Activated CD8-positive, alpha-beta memory T cell treated with anti-CD3 and anti-CD28 coated beads, Interleukin-2, amount 10 ng/mL, durations not matched to agents 7 days and 5 days (primary cell): ENCODE measurements around the gene C7orf57. TPM values are rescaled to one million over a fixed set of nuclear protein-coding genes. Genes with fewer than 3 reads are reported as not detected.
"Not testable (repeated sequence)": the region's sequence is repeated elsewhere in the genome, so short reads cannot be mapped to it uniquely, and the experiment has no call there.

ENCODE experiments used
- ATAC-seq: fragments of 150-1000 bp; cut with Tn5 transposase; one replicate; pipeline ENCODE4 v1.10.0; 2021; ENCODE audit warnings: moderate library complexity
- CTCF ChIA-PET: fragments of 350-600 bp; sonication (Branson Sonifier 250); formaldehyde crosslinking; loops from one replicate; lab custom pipeline; 2021; ENCODE audit warnings: antibody characterized with exemption; lab: Charles Lee
- DNase-seq: peaks from one replicate; pipeline ENCODE4 v3.0.0-alpha.2; 2020
- H3K27ac Mint-ChIP-seq: one replicate; pipeline ENCODE4 v1.8.0; 2021; ENCODE audit warnings: mild to moderate bottlenecking, mixed read lengths
- H3K27me3 Mint-ChIP-seq: one replicate; pipeline ENCODE4 v1.8.0; 2021; ENCODE audit warnings: mixed read lengths
- H3K36me3 Mint-ChIP-seq: one replicate; pipeline ENCODE4 v1.8.0; 2021; ENCODE audit warnings: mild to moderate bottlenecking, mixed read lengths
- H3K4me1 Mint-ChIP-seq: one replicate; pipeline ENCODE4 v1.8.0; 2021; ENCODE audit warnings: mixed read lengths
- H3K4me3 Mint-ChIP-seq: one replicate; pipeline ENCODE4 v1.8.0; 2021; ENCODE audit warnings: mild to moderate bottlenecking, moderate library complexity, mixed read lengths
- H3K9me3 Mint-ChIP-seq: one replicate; pipeline ENCODE4 v1.8.0; 2022; ENCODE audit warnings: low read depth, mixed read lengths
- total RNA-seq, 2 experiments: library from RNA; stranded (reverse); gene quantifications; one replicate each; pipeline ENCODE4 v1.2.3, GENCODE V29; 2021

Gene C7orf57
- total RNA-seq, 2 experiments from 2014 or later, result 0.12 to 0.15 TPM

DNA sequence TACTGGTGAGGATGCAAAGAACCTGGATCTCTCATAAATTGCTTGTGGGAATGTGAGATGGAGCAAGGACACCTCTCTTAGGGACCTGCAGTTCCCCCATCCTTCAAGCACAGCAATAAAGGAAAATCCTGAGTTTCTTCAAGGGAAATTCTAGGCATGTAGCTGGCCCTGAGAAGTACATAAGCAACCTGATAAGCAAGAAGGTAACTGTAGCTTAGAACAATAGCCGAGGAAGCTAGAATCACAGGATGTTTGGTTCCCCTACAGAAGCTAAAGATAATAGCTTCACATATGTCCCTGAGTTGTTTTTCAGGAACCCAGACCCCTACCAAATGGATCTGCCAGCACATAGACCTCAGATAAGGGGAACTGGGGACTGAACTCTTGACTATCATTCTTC, 42.1 kb downstream of the C7orf57 start:
- Mint-ChIP-seq H3K4me3 (no peak overlapping the region), H3K4me1 (peaks cover 8% of the 10 kb centered on the region), H3K27me3 (no peaks in the 10 kb centered on the region), H3K36me3 (peaks cover 5% of the 10 kb centered on the region), H3K27ac (no peak overlapping the region), H3K9me3 (no peaks in the 10 kb centered on the region)
- DNase-seq, result no peak
- CTCF ChIA-PET, result interaction anchor here (1.0 kb wide), 1 partner anchor 38 kb away, joined by 3 read pairs; no protein-coding TSS in a partner anchor
- no peak for ATAC-seq

DNA sequence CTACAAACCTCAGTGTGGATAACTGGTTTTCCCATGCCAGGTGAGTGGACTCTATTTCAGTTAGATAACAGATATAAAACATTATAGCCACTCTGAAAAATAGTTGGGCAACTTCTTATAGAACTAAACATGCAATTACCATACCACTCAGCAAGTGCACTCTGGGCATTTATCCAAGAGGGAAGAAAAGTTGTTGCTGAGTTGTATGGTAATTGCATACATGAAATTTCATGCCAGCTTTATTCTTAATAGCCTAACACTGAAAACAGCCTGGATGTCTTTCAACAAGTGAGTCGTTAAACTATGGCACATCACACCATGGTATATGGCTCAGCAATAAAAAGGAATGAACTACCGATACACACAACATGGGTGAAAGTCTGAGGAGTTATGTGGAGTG, 43.1 kb downstream of the C7orf57 start:
- peaks cover 17% of the 10 kb centered on the region for H3K4me1 Mint-ChIP-seq
- no peaks in the 10 kb centered on the region for H3K9me3 Mint-ChIP-seq
- H3K36me3 Mint-ChIP-seq, result peaks cover 6% of the 10 kb centered on the region
- H3K27ac Mint-ChIP-seq, result no peak overlapping the region
- no peak overlapping the region for H3K4me3 Mint-ChIP-seq
- H3K27me3 Mint-ChIP-seq, result no peaks in the 10 kb centered on the region
- ATAC-seq, result no peak
- CTCF ChIA-PET, result interaction anchor here (0.6 to 0.7 kb wide), 3 partner anchors 75 to 458 kb away, joined by 3 read pairs; no protein-coding TSS in a partner anchor
- DNase-seq, result no peak

DNA sequence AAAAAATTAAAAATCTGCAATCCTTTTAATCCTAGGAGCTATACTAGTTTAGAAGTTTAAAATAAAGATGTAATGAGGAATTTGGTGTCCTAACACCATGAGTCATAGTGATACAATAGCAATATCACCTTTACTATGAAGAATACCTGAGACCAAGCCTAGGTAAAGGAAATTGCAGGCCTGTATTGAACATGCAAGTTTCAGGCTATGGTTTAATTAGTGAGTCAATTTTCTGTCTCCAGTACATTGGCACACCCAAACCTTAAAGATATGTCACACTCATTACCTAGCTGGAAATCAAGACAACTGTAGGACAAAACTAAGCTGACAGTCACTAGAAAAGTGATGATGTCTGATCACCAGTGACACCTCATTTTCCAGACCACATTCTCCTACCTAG, 47.0 kb downstream of the C7orf57 start:
- not testable (repeated sequence) for H3K27me3 Mint-ChIP-seq, H3K4me3 Mint-ChIP-seq, H3K9me3 Mint-ChIP-seq, ATAC-seq, H3K36me3 Mint-ChIP-seq, H3K27ac Mint-ChIP-seq, DNase-seq
- CTCF ChIA-PET, result interaction anchor here (1.2 to 1.5 kb wide), 2 partner anchors 28 to 44 kb away, joined by 3 to 5 read pairs; no protein-coding TSS in a partner anchor
- peaks cover 47% of the 10 kb centered on the region for H3K4me1 Mint-ChIP-seq

DNA sequence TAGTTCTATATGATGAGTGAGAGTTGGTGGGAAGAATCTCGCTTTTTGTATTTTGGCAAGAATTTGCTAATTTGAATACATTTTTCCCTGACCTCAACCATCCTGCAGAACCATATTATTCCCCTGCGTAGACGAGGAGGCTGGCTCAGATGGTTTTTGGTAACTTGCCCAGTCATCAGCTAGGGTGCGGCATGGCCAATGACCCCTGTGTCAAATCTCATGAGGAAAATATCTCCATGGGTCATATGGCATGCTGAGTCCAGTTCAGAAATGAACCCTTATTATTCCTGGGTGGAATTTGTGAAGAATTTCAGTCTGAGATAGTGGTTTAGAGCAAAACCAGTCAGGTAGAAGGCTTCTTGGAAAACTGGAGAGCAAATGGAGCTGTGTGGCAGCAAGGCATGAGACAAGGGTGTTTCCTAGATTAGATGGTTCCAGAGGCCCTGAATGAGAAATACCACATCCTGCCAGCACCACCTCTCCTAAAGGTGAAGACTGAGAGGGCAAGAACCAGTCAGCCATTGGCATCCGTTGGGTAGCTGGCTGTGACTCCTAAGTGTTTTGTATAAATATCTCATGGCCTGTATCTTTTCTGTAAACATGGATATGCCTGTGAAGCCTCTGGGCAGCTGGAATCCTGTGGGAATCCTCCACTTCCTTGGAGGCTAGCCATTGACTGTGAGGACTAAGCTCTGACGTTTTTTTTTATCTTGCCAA, 47.9 kb downstream of the C7orf57 start:
- H3K4me3 Mint-ChIP-seq, result no peak overlapping the region
- peaks cover 53% of the 10 kb centered on the region for H3K4me1 Mint-ChIP-seq
- no peaks in the 10 kb centered on the region for H3K9me3 Mint-ChIP-seq
- ATAC-seq (no peak), DNase-seq (peak; percentile 66)
- H3K36me3 Mint-ChIP-seq, result peaks cover 4% of the 10 kb centered on the region
- H3K27ac Mint-ChIP-seq, result peak overlapping the region; percentile 70
- H3K27me3 Mint-ChIP-seq, result no peaks in the 10 kb centered on the region
- CTCF ChIA-PET, result interaction anchor here (0.9 to 2.2 kb wide), 7 partner anchors 10 to 91 kb away, joined by 3 to 9 read pairs (median 4); no protein-coding TSS in a partner anchor

DNA sequence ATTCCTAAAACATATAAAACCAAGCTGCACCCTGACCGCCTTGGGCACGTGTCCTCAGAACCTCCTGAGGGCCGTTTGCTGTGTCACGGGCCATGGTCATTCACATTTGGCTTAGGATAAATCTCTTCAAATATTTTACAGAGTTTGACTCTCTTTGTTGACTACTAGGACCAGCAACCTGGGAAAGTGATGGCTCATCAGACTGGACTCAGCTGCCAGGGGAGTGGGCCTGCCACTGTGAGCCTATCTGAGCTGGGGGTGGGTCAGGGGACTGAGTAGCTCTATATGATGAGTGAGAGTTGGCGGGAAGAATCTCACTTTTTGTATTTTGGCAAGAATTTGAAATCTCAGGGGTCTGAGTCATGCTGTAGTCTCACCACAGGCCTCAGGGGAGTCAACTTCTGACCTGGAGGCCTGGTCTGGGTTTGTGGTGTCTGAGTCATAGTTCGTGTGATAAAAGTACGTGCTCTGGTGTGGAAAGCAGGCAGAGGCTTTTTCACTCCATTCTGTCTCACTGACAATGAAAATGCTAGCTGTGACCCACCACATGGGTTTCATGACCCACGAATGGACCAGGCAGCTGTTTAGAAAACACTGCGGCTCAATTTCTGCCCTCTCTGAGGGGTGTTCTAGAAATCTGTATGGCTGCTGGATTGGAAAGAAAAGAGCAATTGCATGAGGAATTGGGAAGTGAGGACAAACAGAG, 49.5 kb downstream of the C7orf57 start:
- Mint-ChIP-seq H3K36me3 (peaks cover 5% of the 10 kb centered on the region), H3K9me3 (no peaks in the 10 kb centered on the region), H3K4me3 (peak overlapping the region; percentile 50), H3K27me3 (no peaks in the 10 kb centered on the region), H3K4me1 (peaks cover 53% of the 10 kb centered on the region), H3K27ac (peak overlapping the region; percentile 98)
- CTCF ChIA-PET, result interaction anchor here (0.9 to 2.2 kb wide), 9 partner anchors 8 to 140 kb away, joined by 3 to 13 read pairs (median 5); no protein-coding TSS in a partner anchor
- peak; percentile 41 for ATAC-seq
- DNase-seq, result peak; percentile 94

DNA sequence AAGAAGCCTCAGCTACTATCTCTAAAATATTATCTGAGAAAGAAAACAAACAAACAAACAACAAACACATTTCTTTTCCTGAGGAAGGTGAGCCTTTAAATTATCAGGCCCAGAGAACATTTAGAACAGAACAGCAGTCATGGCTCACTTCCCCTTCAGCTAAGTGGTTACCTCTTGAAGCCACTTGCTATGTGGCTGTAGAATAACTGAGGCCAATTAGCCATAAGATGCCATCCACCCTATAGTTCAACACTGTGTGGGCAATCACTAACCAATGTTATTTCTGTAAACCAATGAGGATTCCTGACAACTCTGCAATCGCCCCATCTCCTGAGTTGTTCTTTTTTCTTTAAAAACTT, 50.1 kb downstream of the C7orf57 start:
- H3K4me3 Mint-ChIP-seq, result peak overlapping the region; percentile 50
- CTCF ChIA-PET, result interaction anchor here (0.9 to 2.2 kb wide), 8 partner anchors 7 to 141 kb away, joined by 3 to 13 read pairs (median 6); no protein-coding TSS in a partner anchor
- no peaks in the 10 kb centered on the region for H3K9me3 Mint-ChIP-seq
- no peaks in the 10 kb centered on the region for H3K27me3 Mint-ChIP-seq
- ATAC-seq (no peak), DNase-seq (no peak)
- peaks cover 58% of the 10 kb centered on the region for H3K4me1 Mint-ChIP-seq
- H3K36me3 Mint-ChIP-seq, result peaks cover 11% of the 10 kb centered on the region
- H3K27ac Mint-ChIP-seq, result peak overlapping the region; percentile 98

DNA sequence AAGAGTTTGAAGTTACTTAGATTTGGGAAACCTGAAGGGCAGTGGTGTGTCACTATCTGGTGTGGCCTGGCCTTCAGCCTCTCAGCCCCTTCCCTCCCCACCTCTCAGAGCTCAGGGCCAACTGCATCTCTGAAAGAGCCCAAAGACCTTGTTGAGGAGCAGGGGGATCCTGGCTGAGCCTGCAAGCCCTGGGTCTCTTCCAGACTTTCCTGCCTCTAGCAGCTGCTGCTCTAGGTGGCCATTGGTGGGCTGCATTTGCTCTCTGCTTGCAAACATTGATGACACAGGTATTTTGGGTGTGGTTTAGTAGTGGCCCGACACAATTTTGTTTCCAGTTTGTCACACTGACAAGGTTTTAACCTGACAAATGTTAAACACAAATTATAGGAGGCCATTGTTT, 50.6 kb downstream of the C7orf57 start:
- ATAC-seq (no peak), DNase-seq (no peak)
- no peaks in the 10 kb centered on the region for H3K9me3 Mint-ChIP-seq
- H3K4me1 Mint-ChIP-seq, result peaks cover 63% of the 10 kb centered on the region
- CTCF ChIA-PET, result interaction anchor here (0.9 to 2.2 kb wide), 7 partner anchors 10 to 141 kb away, joined by 3 to 13 read pairs (median 6); partner anchors contain the start of gene C7orf57
- H3K27me3 Mint-ChIP-seq, result no peaks in the 10 kb centered on the region
- H3K27ac Mint-ChIP-seq, result peak overlapping the region; percentile 98
- peaks cover 16% of the 10 kb centered on the region for H3K36me3 Mint-ChIP-seq
- peak overlapping the region; percentile 75 for H3K4me3 Mint-ChIP-seq

DNA sequence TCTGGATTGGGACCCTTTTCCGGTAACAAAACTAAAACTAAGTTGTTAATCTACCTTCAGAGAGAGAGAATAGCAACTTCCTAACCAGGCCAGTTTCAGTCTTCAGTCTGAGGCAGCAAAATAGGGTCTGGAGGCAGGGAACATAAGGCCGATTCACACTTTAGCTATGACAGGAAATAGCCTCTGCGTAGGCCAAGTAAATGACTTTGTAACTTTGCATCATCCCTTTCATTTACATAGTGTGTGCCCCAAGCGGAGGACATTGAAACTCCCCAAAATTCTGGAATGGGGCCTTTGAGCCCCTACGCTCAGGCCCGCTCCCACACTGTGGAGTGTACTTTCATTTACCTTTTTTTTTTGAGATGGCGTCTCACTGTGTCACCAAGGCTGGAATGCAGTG, 52.0 kb downstream of the C7orf57 start:
- peaks cover 72% of the 10 kb centered on the region for H3K4me1 Mint-ChIP-seq
- H3K9me3 Mint-ChIP-seq, result no peaks in the 10 kb centered on the region
- ATAC-seq (peak; percentile 6), DNase-seq (peak; percentile 62)
- CTCF ChIA-PET, result interaction anchor here (1.0 to 3.1 kb wide), 8 partner anchors 9 to 142 kb away, joined by 3 to 17 read pairs (median 5); partner anchors contain the start of gene C7orf57
- no peaks in the 10 kb centered on the region for H3K27me3 Mint-ChIP-seq
- peak overlapping the region; percentile 98 for H3K27ac Mint-ChIP-seq
- H3K36me3 Mint-ChIP-seq, result peaks cover 29% of the 10 kb centered on the region
- H3K4me3 Mint-ChIP-seq, result peak overlapping the region; percentile 75

DNA sequence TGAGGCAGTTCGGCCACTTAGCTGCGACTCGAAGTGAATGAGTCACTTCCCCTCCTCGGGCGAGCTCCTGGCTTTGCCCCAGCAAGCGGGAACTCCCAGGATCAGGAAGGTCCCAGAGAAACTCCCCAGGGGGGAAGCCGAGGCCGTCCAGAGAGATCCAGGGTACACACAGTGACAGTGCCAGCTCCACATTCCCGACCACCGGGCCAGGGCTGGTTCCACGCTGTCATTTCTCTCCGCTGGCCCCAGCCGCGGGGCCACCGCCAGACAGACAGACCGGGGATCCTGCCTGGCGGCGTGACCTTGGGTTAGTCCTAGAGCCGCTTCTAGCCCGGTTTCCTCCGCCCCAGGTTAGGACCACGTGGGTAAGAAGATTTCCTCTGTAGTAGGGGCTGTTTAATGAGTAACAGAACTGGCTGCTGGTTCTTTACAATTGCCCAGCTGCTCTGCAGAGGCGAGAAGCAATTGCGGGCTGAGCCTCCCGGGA, 53.3 kb downstream of the C7orf57 start:
- Mint-ChIP-seq H3K27ac (peak overlapping the region; percentile 98), H3K4me3 (peak overlapping the region; percentile 82), H3K9me3 (no peaks in the 10 kb centered on the region), H3K27me3 (no peaks in the 10 kb centered on the region), H3K36me3 (peaks cover 34% of the 10 kb centered on the region), H3K4me1 (peaks cover 71% of the 10 kb centered on the region)
- CTCF ChIA-PET, result interaction anchor here (0.7 to 3.1 kb wide), 6 partner anchors 8 to 136 kb away, joined by 3 to 17 read pairs (median 8); no protein-coding TSS in a partner anchor
- peak; percentile 73 for ATAC-seq
- no peak for DNase-seq

DNA sequence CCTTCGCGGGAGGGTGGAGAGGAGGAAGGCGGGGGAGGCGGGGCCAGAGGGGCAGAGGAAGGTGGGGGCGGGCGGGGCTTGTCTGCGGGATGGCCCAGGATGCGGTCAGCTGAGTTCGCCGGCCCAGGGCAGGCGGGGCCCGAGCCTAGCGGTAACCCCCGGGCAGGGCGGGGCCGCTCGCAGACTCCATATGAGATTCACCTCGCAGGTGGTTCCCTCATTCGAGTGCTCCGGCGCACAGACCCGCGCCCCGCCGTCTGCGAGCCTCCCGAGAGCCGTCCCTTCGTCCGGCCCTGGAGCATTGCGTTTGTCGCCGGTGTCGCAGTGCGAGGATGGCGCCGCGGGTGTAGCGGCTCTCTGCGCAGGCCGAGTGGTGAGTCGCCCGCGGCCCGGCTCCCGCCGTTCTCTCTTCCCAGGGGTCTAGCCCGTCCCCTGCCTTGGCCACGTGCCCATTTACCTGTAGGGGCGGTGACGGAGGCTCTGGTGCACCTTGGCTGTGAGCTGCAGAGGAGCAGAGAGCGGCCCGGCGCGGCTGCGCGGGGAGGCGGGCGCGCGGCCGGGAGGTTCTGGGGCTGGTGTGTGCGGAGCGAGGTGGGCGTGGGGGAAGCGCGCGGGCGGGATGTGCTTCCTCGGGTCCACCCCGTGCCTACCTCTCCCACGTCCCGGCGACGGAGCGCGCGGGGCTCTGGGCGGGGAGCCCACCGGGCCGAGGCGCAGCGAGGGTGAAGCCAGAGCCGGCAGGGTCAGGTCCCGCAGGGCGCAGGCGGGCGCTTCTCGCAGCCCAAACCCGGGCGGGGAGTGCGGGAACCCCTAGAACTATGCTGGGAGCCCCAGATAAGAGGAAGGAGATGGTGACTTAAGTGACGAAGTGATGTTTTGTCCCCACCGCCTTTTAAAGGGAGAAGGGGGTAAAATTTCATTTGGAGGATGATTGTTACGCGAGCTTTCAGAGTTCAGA, 54.0 kb downstream of the C7orf57 start, which contains the start of gene UPP1:
Gene UPP1, plus strand, starts transcription at position 220 of the 958 bp plus-strand sequence. CDS start 5,519 bp downstream, outside the sequence.
- ATAC-seq, result peak; percentile 75
- Mint-ChIP-seq H3K9me3 (no peaks in the 10 kb centered on the region), H3K4me3 (peak within 1 kb of the TSS; percentile 82), H3K27ac (peak within 1 kb of the TSS; percentile 98), H3K27me3 (no peaks in the 10 kb centered on the region), H3K36me3 (peaks cover 39% of the 10 kb centered on the region), H3K4me1 (peaks cover 74% of the 10 kb centered on the region)
- CTCF ChIA-PET, result interaction anchor here (0.7 to 3.1 kb wide), 5 partner anchors 19 to 137 kb away, joined by 3 to 17 read pairs (median 10); no protein-coding TSS in a partner anchor
- DNase-seq, result peak; percentile 96

DNA sequence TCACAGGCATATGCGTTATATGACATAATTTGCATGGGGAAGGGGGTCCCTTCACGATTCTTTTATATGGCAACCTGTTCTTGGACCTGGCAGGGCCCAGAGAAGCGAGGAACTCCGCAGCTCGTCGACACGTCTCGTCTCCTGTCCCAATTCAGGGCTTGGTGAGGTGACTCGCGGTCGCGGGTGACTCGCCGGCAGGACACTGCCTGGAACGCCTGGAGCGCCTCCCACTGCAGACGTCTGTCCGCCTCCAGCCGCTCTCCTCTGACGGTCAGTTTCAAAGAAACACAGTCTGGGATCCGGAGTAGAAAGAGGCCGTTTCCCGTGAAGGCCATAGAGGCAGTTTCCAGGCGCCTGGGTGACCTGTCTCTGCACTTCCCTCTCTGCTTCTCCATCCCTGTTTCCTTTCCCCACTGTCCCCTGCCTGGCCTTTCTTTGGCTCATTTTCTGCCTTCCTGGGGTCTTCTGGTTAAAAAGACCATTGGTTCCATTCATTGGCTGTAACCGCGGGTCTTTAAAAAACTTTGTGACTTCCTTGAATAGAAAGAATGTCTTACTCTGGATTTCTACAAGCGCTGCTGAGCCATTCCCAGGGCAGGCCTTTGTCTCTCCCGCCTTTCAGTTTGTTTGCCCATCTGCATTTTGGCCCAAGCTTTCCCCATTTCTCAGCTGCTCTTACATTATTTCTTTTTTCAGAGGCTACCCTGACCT, 54.9 kb downstream of the C7orf57 start:
- H3K9me3 Mint-ChIP-seq, result no peaks in the 10 kb centered on the region
- peak overlapping the region; percentile 82 for H3K4me3 Mint-ChIP-seq
- peaks cover 46% of the 10 kb centered on the region for H3K36me3 Mint-ChIP-seq
- no peak for DNase-seq
- peak overlapping the region; percentile 98 for H3K27ac Mint-ChIP-seq
- H3K4me1 Mint-ChIP-seq, result peaks cover 74% of the 10 kb centered on the region
- CTCF ChIA-PET, result interaction anchor here (2.1 kb wide), 1 partner anchor 20 kb away, joined by 12 read pairs; no protein-coding TSS in a partner anchor
- no peaks in the 10 kb centered on the region for H3K27me3 Mint-ChIP-seq
- no peak for ATAC-seq
